Keratinocyte (primary cell): ENCODE measurements around the gene COL6A2. TPM values are rescaled to one million over a fixed set of nuclear protein-coding genes. Genes with fewer than 3 reads are reported as not detected.

ENCODE experiments used
- DNase-seq: peaks from one replicate; pipeline ENCODE4 v3.0.0-alpha.2; 2011; ENCODE audit warnings: low read depth, missing footprints, low spot score
- FAIRE-seq: peaks from 2 replicates; lab custom pipeline; 2011; peaks lifted over from hg19 to GRCh38; lab: Jason Lieb, UNC
- H2AFZ ChIP-seq: 2 replicates; pipeline ENCODE4 v1.6.0; 2012; ENCODE audit warnings: low read length, control low read depth, inconsistent platforms; ENCODE audit not compliant: control insufficient read depth
- H3K27ac ChIP-seq: 2 replicates; pipeline ENCODE4 v1.5.1; 2011; ENCODE audit warnings: low read length; ENCODE audit not compliant: control insufficient read depth, insufficient read depth
- H3K27me3 ChIP-seq: 3 replicates; pipeline ENCODE4 v1.6.0; 2011; ENCODE audit warnings: low read length; ENCODE audit not compliant: control insufficient read depth, insufficient read depth; ENCODE audit errors: extremely low read depth
- H3K36me3 ChIP-seq, 2 experiments: 2 replicates in 1 of 2; 3 replicates in 1 of 2; pipeline ENCODE4 v1.5.1; 2011; ENCODE audit warnings: low read length in 2 of 2, mild to moderate bottlenecking in 1 of 2; ENCODE audit not compliant: control insufficient read depth in 2 of 2, insufficient read depth in 2 of 2; ENCODE audit errors: extremely low read depth in 1 of 2
- H3K4me1 ChIP-seq: 3 replicates; pipeline ENCODE4 v1.5.1; 2011; ENCODE audit warnings: low read length; ENCODE audit not compliant: control insufficient read depth, insufficient read depth; ENCODE audit errors: extremely low read depth
- H3K4me2 ChIP-seq: 3 replicates; pipeline ENCODE4 v1.6.0; 2011; ENCODE audit warnings: low read depth, low read length; ENCODE audit not compliant: control insufficient read depth, insufficient read depth; ENCODE audit errors: extremely low read depth
- H3K4me3 ChIP-seq, 3 experiments: fragments of 200-600 bp in 1 of 3; sonication (generic) in 1 of 3; 2 replicates in 2 of 3; 3 replicates in 1 of 3; pipeline ENCODE4 v1.5.1; 2011 to 2016; ENCODE audit warnings: low read length in 3 of 3, mild to moderate bottlenecking in 3 of 3, control low read depth in 2 of 3, inconsistent platforms in 1 of 3, low read depth in 1 of 3, mixed read lengths in 1 of 3, mixed run types in 1 of 3, moderate library complexity in 1 of 3; ENCODE audit not compliant: control insufficient read depth in 2 of 3, insufficient read depth in 2 of 3; ENCODE audit errors: extremely low read depth in 1 of 3
- H3K79me2 ChIP-seq: 2 replicates; pipeline ENCODE4 v1.6.0; 2012; ENCODE audit warnings: low read length; ENCODE audit not compliant: control insufficient read depth, insufficient read depth
- H3K9ac ChIP-seq: 3 replicates; pipeline ENCODE4 v1.6.0; 2011; ENCODE audit warnings: low read length; ENCODE audit not compliant: control insufficient read depth, insufficient read depth; ENCODE audit errors: extremely low read depth
- H3K9me1 ChIP-seq: 3 replicates; pipeline ENCODE4 v1.6.0; 2011; ENCODE audit warnings: low read length; ENCODE audit not compliant: control insufficient read depth, insufficient read depth; ENCODE audit errors: extremely low read depth
- H3K9me3 ChIP-seq: 2 replicates; pipeline ENCODE4 v1.5.1; 2012; ENCODE audit warnings: low read depth, low read length; ENCODE audit not compliant: control insufficient read depth
- H4K20me1 ChIP-seq: 3 replicates; pipeline ENCODE4 v1.6.0; 2011; ENCODE audit warnings: low read length; ENCODE audit not compliant: control insufficient read depth, insufficient read depth; ENCODE audit errors: extremely low read depth
- EZH2 ChIP-seq: IDR thresholded peaks from one replicate; pipeline ENCODE4 v1.6.1; 2012; ENCODE audit warnings: inconsistent platforms, mild to moderate bottlenecking, low read length, moderate library complexity
- dilution Hi-C: fragments of 300-500 bp; cut with MboI; formaldehyde crosslinking; loops from one replicate; pipeline ENCODE4 v1.7.0; 2020; ENCODE audit warnings: low sequenced_read_pairs; ENCODE audit not compliant: extremely low pct_ligation_motif_present
- polyA plus RNA-seq, 5 experiments: library from polyadenylated mRNA; depleted of rRNA in 3 of 5; stranded (reverse) in 3 of 5; stranded (forward) in 1 of 5; unstranded in 1 of 5; fragments of >200 nt; gene quantifications; 1 replicate in 1 of 5; 2 replicates in 3 of 5; 3 replicates in 1 of 5; pipeline versions ENCODE4 v1.2.1 to v1.2.3, GENCODE V29; 2011 to 2012; ENCODE audit warnings: missing spikeins in 2 of 5, low read depth in 1 of 5, low replicate concordance in 1 of 5
- TF ChIP-seq, protein P1 (sequence below), 3 experiments: IDR thresholded peaks in 1 of 3; conservative IDR thresholded peaks in 1 of 3; optimal IDR thresholded peaks in 1 of 3; 2 replicates in 2 of 3; 3 replicates in 1 of 3; pipeline versions ENCODE3 to v1.5.1; 2011; ENCODE audit warnings: low read length in 3 of 3, mild to moderate bottlenecking in 3 of 3, moderate library complexity in 2 of 3, control low read depth in 1 of 3, inconsistent platforms in 1 of 3; ENCODE audit not compliant: insufficient read depth in 2 of 3; ENCODE audit errors: extremely low read depth in 1 of 3

Gene COL6A2
- polyA plus RNA-seq, 1 donor (not counting 4 experiments of a cell fraction or from before 2014, with no cell fraction given) = 0.03 TPM

- dilution Hi-C loops = no loop called here
- Histone ChIP-seq H3K4me1 (peaks cover 3% of the 10 kb centered on the region), H3K4me3 (no peak overlapping the region), H3K4me2 (no peak overlapping the region), H3K79me2 (no peaks in the 10 kb centered on the region), H3K27me3 (peaks cover 34% of the 10 kb centered on the region), H3K9me1 (no peaks in the 10 kb centered on the region), H3K9me3 (peaks cover 20% of the 10 kb centered on the region), H4K20me1 (no peaks in the 10 kb centered on the region), H3K27ac (no peak overlapping the region), H3K9ac (no peak overlapping the region), H3K36me3 (no peaks in the 10 kb centered on the region), H2AFZ (no peak overlapping the region)
- TF ChIP-seq, protein P1, sequence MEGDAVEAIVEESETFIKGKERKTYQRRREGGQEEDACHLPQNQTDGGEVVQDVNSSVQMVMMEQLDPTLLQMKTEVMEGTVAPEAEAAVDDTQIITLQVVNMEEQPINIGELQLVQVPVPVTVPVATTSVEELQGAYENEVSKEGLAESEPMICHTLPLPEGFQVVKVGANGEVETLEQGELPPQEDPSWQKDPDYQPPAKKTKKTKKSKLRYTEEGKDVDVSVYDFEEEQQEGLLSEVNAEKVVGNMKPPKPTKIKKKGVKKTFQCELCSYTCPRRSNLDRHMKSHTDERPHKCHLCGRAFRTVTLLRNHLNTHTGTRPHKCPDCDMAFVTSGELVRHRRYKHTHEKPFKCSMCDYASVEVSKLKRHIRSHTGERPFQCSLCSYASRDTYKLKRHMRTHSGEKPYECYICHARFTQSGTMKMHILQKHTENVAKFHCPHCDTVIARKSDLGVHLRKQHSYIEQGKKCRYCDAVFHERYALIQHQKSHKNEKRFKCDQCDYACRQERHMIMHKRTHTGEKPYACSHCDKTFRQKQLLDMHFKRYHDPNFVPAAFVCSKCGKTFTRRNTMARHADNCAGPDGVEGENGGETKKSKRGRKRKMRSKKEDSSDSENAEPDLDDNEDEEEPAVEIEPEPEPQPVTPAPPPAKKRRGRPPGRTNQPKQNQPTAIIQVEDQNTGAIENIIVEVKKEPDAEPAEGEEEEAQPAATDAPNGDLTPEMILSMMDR (optimal IDR thresholded peaks at IDR 0.05 in 1 of 3, IDR thresholded peaks at IDR 0.05 in 1 of 3, conservative IDR thresholded peaks at IDR 0.05 in 1 of 3; ENCODE audit: extremely low read depth in 1 of 3, insufficient read depth in 2 of 3, low read length in 3 of 3) = no peak
- no peak for TF ChIP-seq EZH2
- DNase-seq (no peak), FAIRE-seq (no peak)
These were observed 35.3 kb upstream of the COL6A2 start for GRCh38 chr21:46062471-46063211.

DNA sequence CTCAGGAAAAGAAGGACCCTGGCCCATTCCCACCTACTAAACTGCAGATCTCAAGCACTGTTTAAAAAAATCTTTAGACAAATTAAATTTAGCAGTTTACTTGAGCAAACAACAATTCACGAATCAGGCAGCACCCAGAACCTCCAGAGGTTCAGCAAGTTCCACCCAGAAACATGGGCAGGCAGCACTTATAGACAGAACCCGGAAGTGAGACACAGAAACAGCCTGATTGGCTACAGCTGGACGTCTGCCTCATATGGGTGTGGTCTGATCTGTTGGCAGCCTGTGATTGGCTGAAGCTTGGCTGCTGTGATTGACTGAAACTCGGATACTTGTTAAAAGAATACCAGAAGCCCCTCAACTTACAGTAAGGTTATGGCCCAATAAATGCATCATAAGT, 34.7 kb upstream of the COL6A2 start:
- TF ChIP-seq, protein P1 (optimal IDR thresholded peaks at IDR 0.05 in 1 of 3, IDR thresholded peaks at IDR 0.05 in 1 of 3, conservative IDR thresholded peaks at IDR 0.05 in 1 of 3; ENCODE audit: extremely low read depth in 1 of 3, insufficient read depth in 2 of 3, low read length in 3 of 3) = no peak
- TF ChIP-seq EZH2 = no peak
- no peak overlapping the region for H2AFZ ChIP-seq
- H3K9ac ChIP-seq = no peak overlapping the region
- dilution Hi-C loops = no loop called here
- no peak overlapping the region for H3K4me3 ChIP-seq
- peaks cover 38% of the 10 kb centered on the region for H3K27me3 ChIP-seq
- peaks cover 3% of the 10 kb centered on the region for H3K4me1 ChIP-seq
- no peak overlapping the region for H3K4me2 ChIP-seq
- H3K79me2 ChIP-seq = no peaks in the 10 kb centered on the region
- no peaks in the 10 kb centered on the region for H3K36me3 ChIP-seq
- no peaks in the 10 kb centered on the region for H4K20me1 ChIP-seq
- DNase-seq = no peak
- H3K9me3 ChIP-seq = peaks cover 19% of the 10 kb centered on the region
- no peak for FAIRE-seq
- no peak overlapping the region for H3K27ac ChIP-seq
- no peaks in the 10 kb centered on the region for H3K9me1 ChIP-seq
